HepG2 (cell line): ENCODE results near the gene LGI4. TPM values are rescaled to one million over a fixed set of nuclear protein-coding genes. Genes with fewer than 3 reads are reported as not detected.

ENCODE experiments used
- CEBPB ChIP-seq: IDR thresholded peaks from 2 replicates; pipeline ENCODE4 v1.6.1; 2011; ENCODE audit warnings: low read depth, low read length, improper control_type of control experiment, borderline replicate concordance
- GABPB1 ChIP-seq: IDR thresholded peaks from 2 replicates; pipeline ENCODE4 v1.6.1; 2016; ENCODE audit warnings: mild to moderate bottlenecking, missing genetic modification reagents, moderate library complexity, missing compliant biosample characterization
- GATAD2A ChIP-seq: IDR thresholded peaks from 2 replicates; pipeline ENCODE4 v1.6.1; 2016
- HOXD1 ChIP-seq: sonication (generic); formaldehyde crosslinking; IDR thresholded peaks from 2 replicates; pipeline ENCODE4 v1.5.0; 2020; ENCODE audit warnings: missing genetic modification reagents
- LRRFIP1 ChIP-seq: sonication (generic); formaldehyde crosslinking; conservative IDR thresholded peaks from 2 replicates; pipeline ENCODE4 v1.4.0; 2020; ENCODE audit warnings: missing genetic modification reagents
- MIER2 ChIP-seq: IDR thresholded peaks from 2 replicates; pipeline ENCODE4 v1.6.1; 2016; ENCODE audit warnings: missing biosample characterization, missing genetic modification reagents
- MLX ChIP-seq: IDR thresholded peaks from 2 replicates; pipeline ENCODE4 v1.6.1; 2016
- POGZ ChIP-seq: sonication (generic); formaldehyde crosslinking; IDR thresholded peaks from 2 replicates; pipeline ENCODE4 v1.4.0; 2020; ENCODE audit warnings: mild to moderate bottlenecking, missing genetic modification reagents
- SMYD3 ChIP-seq: sonication (generic); formaldehyde crosslinking; IDR thresholded peaks from 2 replicates; pipeline ENCODE4 v1.8.1; 2023; ENCODE audit warnings: mild to moderate bottlenecking, missing genetic modification reagents
- ZKSCAN1 ChIP-seq: fragments of 150-350 bp; IDR thresholded peaks from 2 replicates; pipeline ENCODE4 v1.6.1; 2014; ENCODE audit warnings: low read length
- ZMAT3 ChIP-seq: sonication (generic); formaldehyde crosslinking; conservative IDR thresholded peaks from 2 replicates; pipeline ENCODE4 v1.7.0; 2021; ENCODE audit warnings: missing genetic modification reagents
- ZNF326 ChIP-seq: sonication (generic); formaldehyde crosslinking; IDR thresholded peaks from 2 replicates; pipeline ENCODE4 v1.4.0; 2020; ENCODE audit warnings: missing genetic modification reagents, borderline replicate concordance
- ZNF510 ChIP-seq: sonication (generic); formaldehyde crosslinking; IDR thresholded peaks from 2 replicates; pipeline ENCODE4 v1.4.0; 2020; ENCODE audit warnings: low read depth, mild to moderate bottlenecking, missing genetic modification reagents
- ZNF564 ChIP-seq: sonication (generic); formaldehyde crosslinking; IDR thresholded peaks from 2 replicates; pipeline ENCODE4 v1.8.1; 2023; ENCODE audit warnings: mild to moderate bottlenecking, missing genetic modification reagents
- ZNF569 ChIP-seq: sonication (generic); formaldehyde crosslinking; IDR thresholded peaks from 2 replicates; pipeline ENCODE4 v1.5.0; 2020; ENCODE audit warnings: mild to moderate bottlenecking, missing genetic modification reagents, moderate library complexity, borderline replicate concordance
- ZNF678 ChIP-seq: sonication (generic); formaldehyde crosslinking; IDR thresholded peaks from 2 replicates; pipeline ENCODE4 v1.4.0; 2020; ENCODE audit warnings: mild to moderate bottlenecking, missing genetic modification reagents
- ZNF703 ChIP-seq: sonication (generic); formaldehyde crosslinking; IDR thresholded peaks from 2 replicates; pipeline ENCODE4 v1.5.1; 2020; ENCODE audit warnings: missing genetic modification reagents, mild to moderate bottlenecking, moderate library complexity, borderline replicate concordance
- ZNF839 ChIP-seq: sonication (generic); formaldehyde crosslinking; IDR thresholded peaks from 2 replicates; pipeline ENCODE4 v1.4.0; 2020; ENCODE audit warnings: missing genetic modification reagents, mild to moderate bottlenecking, borderline replicate concordance
- ZZZ3 ChIP-seq: sonication (generic); formaldehyde crosslinking; IDR thresholded peaks from 2 replicates; pipeline ENCODE4 v1.4.0; 2020; ENCODE audit warnings: missing genetic modification reagents, mild to moderate bottlenecking, borderline replicate concordance
- polyA plus RNA-seq, 8 experiments: library from polyadenylated mRNA; depleted of rRNA in 3 of 8; stranded (reverse) in 7 of 8; unstranded in 1 of 8; fragments of >200 nt; fragmentation: Illumina TruSeq in 4 of 8; extraction: Trizol in 4 of 8; gene quantifications; 2 replicates each; pipeline versions ENCODE4 v1.2.1 to v1.2.3, GENCODE V29; 2011 to 2016; ENCODE audit warnings: low read depth in 4 of 8, missing spikeins in 1 of 8, mixed read lengths in 1 of 8; ENCODE audit not compliant: insufficient read depth in 1 of 8
- total RNA-seq, 5 experiments: library from RNA; depleted of rRNA; stranded (reverse); fragments of >200 nt; fragmentation: Illumina TruSeq; extraction: Trizol; gene quantifications; 2 replicates each; pipeline ENCODE4 v1.2.3, GENCODE V29; 2016; ENCODE audit warnings: low read depth in 1 of 5
- TF ChIP-seq, protein P1 (sequence below): sonication (generic); formaldehyde crosslinking; conservative IDR thresholded peaks from 2 replicates; pipeline ENCODE4 v1.8.1; 2023; ENCODE audit warnings: missing genetic modification reagents
- TF ChIP-seq, protein P2 (sequence below): sonication (generic); formaldehyde crosslinking; IDR thresholded peaks from 2 replicates; pipeline ENCODE4 v1.8.0; 2022; ENCODE audit warnings: mild to moderate bottlenecking, missing genetic modification reagents
- TF ChIP-seq, protein P3 (sequence below): sonication (generic); formaldehyde crosslinking; conservative IDR thresholded peaks from 2 replicates; pipeline ENCODE4 v1.4.0; 2020; ENCODE audit warnings: missing genetic modification reagents

Gene LGI4
- total and polyA plus RNA-seq, 2 of the 13 experiments (the other 11 are each of a cell fraction or from before 2014, with no cell fraction given) = 2.8 TPM; not detected in 1

DNA sequence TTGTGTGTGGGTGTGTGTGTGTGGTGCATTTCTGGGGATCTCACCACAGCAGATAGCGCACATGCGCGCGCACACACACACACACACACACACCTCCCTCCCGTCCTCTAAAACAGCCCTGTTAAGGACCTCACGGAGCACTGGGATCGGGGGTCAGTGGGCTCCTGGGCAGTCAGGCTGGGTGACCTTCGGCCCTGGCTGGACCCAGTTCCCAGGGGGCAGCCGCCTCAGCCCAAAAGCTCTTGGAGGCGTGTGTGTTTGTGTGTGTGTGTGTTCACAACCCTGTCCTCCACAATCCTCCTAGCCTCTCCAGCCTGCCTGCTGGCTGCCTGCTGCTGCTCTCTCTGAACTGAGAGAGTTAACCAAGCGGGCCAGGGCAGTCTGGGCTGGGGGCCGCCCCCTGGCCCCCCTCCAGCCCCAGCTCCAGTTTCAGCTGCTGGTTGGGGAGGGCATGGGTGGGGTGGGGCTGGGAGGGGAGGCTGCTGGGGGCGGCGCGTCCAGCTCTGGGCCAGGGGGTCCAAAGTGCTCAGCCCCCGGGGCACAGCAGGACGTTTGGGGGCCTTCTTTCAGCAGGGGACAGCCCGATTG, 3.5 kb upstream of the LGI4 start, which contains the start of gene FXYD1 (continued):
- TF ChIP-seq ZNF326 (CRISPR knock-in tag) (no peak), GATAD2A (CRISPR knock-in tag) (no peak), ZNF564 (CRISPR knock-in tag) (0 out of 2 replicates have a peak, but pooled peaks have one; percentile 43), ZMAT3 (CRISPR knock-in tag) (no peak), MLX (CRISPR knock-in tag) (no peak), ZNF569 (CRISPR knock-in tag) (no peak), ZZZ3 (CRISPR knock-in tag) (peak; percentile 31; the same call in 1 of the 2 replicates), MIER2 (CRISPR knock-in tag) (no peak), GABPB1 (CRISPR knock-in tag) (0 out of 2 replicates have a peak, but pooled peaks have one; percentile 4), ZNF678 (CRISPR knock-in tag) (0 out of 2 replicates have a peak, but pooled peaks have one; percentile 76), ZNF510 (no peak), SMYD3 (no peak), POGZ (CRISPR knock-in tag) (0 out of 2 replicates have a peak, but pooled peaks have one; percentile 9), LRRFIP1 (CRISPR knock-in tag) (no peak), ZNF839 (CRISPR knock-in tag) (no peak), HOXD1 (CRISPR knock-in tag) (no peak), ZNF703 (no peak), ZKSCAN1 (no peak), CEBPB (no peak)
- TF ChIP-seq, protein P1, sequence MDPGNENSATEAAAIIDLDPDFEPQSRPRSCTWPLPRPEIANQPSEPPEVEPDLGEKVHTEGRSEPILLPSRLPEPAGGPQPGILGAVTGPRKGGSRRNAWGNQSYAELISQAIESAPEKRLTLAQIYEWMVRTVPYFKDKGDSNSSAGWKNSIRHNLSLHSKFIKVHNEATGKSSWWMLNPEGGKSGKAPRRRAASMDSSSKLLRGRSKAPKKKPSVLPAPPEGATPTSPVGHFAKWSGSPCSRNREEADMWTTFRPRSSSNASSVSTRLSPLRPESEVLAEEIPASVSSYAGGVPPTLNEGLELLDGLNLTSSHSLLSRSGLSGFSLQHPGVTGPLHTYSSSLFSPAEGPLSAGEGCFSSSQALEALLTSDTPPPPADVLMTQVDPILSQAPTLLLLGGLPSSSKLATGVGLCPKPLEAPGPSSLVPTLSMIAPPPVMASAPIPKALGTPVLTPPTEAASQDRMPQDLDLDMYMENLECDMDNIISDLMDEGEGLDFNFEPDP (CRISPR knock-in tag) = no peak
- TF ChIP-seq, protein P2, sequence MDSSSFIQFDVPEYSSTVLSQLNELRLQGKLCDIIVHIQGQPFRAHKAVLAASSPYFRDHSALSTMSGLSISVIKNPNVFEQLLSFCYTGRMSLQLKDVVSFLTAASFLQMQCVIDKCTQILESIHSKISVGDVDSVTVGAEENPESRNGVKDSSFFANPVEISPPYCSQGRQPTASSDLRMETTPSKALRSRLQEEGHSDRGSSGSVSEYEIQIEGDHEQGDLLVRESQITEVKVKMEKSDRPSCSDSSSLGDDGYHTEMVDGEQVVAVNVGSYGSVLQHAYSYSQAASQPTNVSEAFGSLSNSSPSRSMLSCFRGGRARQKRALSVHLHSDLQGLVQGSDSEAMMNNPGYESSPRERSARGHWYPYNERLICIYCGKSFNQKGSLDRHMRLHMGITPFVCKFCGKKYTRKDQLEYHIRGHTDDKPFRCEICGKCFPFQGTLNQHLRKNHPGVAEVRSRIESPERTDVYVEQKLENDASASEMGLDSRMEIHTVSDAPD (CRISPR knock-in tag) = no peak
- TF ChIP-seq, protein P3, sequence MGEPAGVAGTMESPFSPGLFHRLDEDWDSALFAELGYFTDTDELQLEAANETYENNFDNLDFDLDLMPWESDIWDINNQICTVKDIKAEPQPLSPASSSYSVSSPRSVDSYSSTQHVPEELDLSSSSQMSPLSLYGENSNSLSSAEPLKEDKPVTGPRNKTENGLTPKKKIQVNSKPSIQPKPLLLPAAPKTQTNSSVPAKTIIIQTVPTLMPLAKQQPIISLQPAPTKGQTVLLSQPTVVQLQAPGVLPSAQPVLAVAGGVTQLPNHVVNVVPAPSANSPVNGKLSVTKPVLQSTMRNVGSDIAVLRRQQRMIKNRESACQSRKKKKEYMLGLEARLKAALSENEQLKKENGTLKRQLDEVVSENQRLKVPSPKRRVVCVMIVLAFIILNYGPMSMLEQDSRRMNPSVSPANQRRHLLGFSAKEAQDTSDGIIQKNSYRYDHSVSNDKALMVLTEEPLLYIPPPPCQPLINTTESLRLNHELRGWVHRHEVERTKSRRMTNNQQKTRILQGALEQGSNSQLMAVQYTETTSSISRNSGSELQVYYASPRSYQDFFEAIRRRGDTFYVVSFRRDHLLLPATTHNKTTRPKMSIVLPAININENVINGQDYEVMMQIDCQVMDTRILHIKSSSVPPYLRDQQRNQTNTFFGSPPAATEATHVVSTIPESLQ (CRISPR knock-in tag) = no peak
